WTC11 (cell line): ENCODE measurements around the gene ESYT1. TPM values are rescaled to one million over a fixed set of nuclear protein-coding genes. Genes with fewer than 3 reads are reported as not detected.

ENCODE experiments used
- ATAC-seq: fragments of 200-7000 bp; cut with Tn5 transposase; 2 replicates; pipeline ENCODE4 v1.10.0; 2021; ENCODE audit warnings: mild to moderate bottlenecking, moderate library complexity
- CTCF ChIA-PET: fragments of 300-600 bp; sonication (Branson Sonifier 250); formaldehyde crosslinking; loops from one replicate; lab custom pipeline; 2021; ENCODE audit warnings: antibody characterized with exemption; lab: Charles Lee
- POLR2A ChIA-PET: fragments of 350-600 bp; sonication (Branson Sonifier 250); formaldehyde crosslinking; loops from one replicate; lab custom pipeline; 2021; ENCODE audit warnings: antibody characterized with exemption; lab: Charles Lee
- DNase-seq: peaks from one replicate; pipeline ENCODE4 v3.0.0; 2021; ENCODE audit warnings: low spot score
- H3K27ac Mint-ChIP-seq: 2 replicates; pipeline ENCODE4 v1.8.0; 2021; ENCODE audit warnings: mixed read lengths
- H3K27me3 Mint-ChIP-seq: 2 replicates; pipeline ENCODE4 v1.8.0; 2021; ENCODE audit warnings: low read depth, mild to moderate bottlenecking, moderate library complexity, mixed read lengths
- H3K36me3 Mint-ChIP-seq: 2 replicates; pipeline ENCODE4 v1.8.0; 2021; ENCODE audit warnings: mixed read lengths
- H3K4me1 Mint-ChIP-seq: 2 replicates; pipeline ENCODE4 v1.8.0; 2022; ENCODE audit warnings: mixed read lengths
- H3K4me3 Mint-ChIP-seq: 2 replicates; pipeline ENCODE4 v1.8.0; 2021; ENCODE audit warnings: mild to moderate bottlenecking, moderate library complexity, mixed read lengths
- H3K9me3 Mint-ChIP-seq: 2 replicates; pipeline ENCODE4 v1.8.0; 2021; ENCODE audit warnings: mixed read lengths
- ARID4B ChIP-seq: sonication (generic); formaldehyde crosslinking; IDR thresholded peaks from 2 replicates; pipeline ENCODE4 v1.8.0; 2023; ENCODE audit warnings: missing genetic modification reagents, mild to moderate bottlenecking, borderline replicate concordance
- ATF2 ChIP-seq: sonication (generic); formaldehyde crosslinking; IDR thresholded peaks from 2 replicates; pipeline ENCODE4 v1.8.1; 2022; ENCODE audit warnings: low read depth, missing genetic modification reagents, borderline replicate concordance
- CDX4 ChIP-seq: fragments of 250-450 bp; sonication (Bioruptor Pico); IDR thresholded peaks from 2 replicates; pipeline ENCODE4 v1.9.0; 2021; ENCODE audit warnings: moderate library complexity, mild to moderate bottlenecking, inconsistent platforms, borderline replicate concordance
- CREM ChIP-seq: sonication (generic); formaldehyde crosslinking; IDR thresholded peaks from 2 replicates; pipeline ENCODE4 v1.8.1; 2022; ENCODE audit warnings: mild to moderate bottlenecking, missing genetic modification reagents, moderate library complexity
- EMX1 ChIP-seq: fragments of 250-450 bp; sonication (Bioruptor Pico); IDR thresholded peaks from 2 replicates; pipeline ENCODE4 v1.8.0; 2021; ENCODE audit warnings: mild to moderate bottlenecking
- ETV6 ChIP-seq: sonication (generic); formaldehyde crosslinking; IDR thresholded peaks from 2 replicates; pipeline ENCODE4 v1.8.1; 2022; ENCODE audit warnings: mild to moderate bottlenecking, missing genetic modification reagents
- FOXP1 ChIP-seq: sonication (generic); formaldehyde crosslinking; IDR thresholded peaks from 2 replicates; pipeline ENCODE4 v1.8.0; 2022; ENCODE audit warnings: missing genetic modification reagents, mild to moderate bottlenecking, moderate library complexity, borderline replicate concordance
- GABPB1 ChIP-seq: sonication (generic); formaldehyde crosslinking; IDR thresholded peaks from 2 replicates; pipeline ENCODE4 v1.8.1; 2023; ENCODE audit warnings: mild to moderate bottlenecking, missing genetic modification reagents
- GRHL2 ChIP-seq: fragments of 250-450 bp; sonication (Bioruptor Pico); IDR thresholded peaks from 2 replicates; pipeline ENCODE4 v1.8.0; 2022; ENCODE audit warnings: mild to moderate bottlenecking, moderate library complexity; ENCODE audit not compliant: insufficient replicate concordance, severe bottlenecking
- HMGXB4 ChIP-seq: sonication (generic); formaldehyde crosslinking; IDR thresholded peaks from 2 replicates; pipeline ENCODE4 v1.8.1; 2023; ENCODE audit warnings: mild to moderate bottlenecking, moderate library complexity, missing genetic modification reagents
- IRF1 ChIP-seq: sonication (generic); formaldehyde crosslinking; IDR thresholded peaks from 2 replicates; pipeline ENCODE4 v1.8.0; 2023; ENCODE audit warnings: missing genetic modification reagents
- JAZF1 ChIP-seq: fragments of 250-450 bp; sonication (Bioruptor Pico); IDR thresholded peaks from 2 replicates; pipeline ENCODE4 v1.9.0; 2021; ENCODE audit warnings: moderate library complexity, mild to moderate bottlenecking, inconsistent platforms
- JUN ChIP-seq: sonication (generic); formaldehyde crosslinking; IDR thresholded peaks from 2 replicates; pipeline ENCODE4 v1.8.0; 2023; ENCODE audit warnings: mild to moderate bottlenecking, missing genetic modification reagents
- NFATC4 ChIP-seq: fragments of 250-450 bp; sonication (Bioruptor Pico); IDR thresholded peaks from 2 replicates; pipeline ENCODE4 v1.9.0; 2021; ENCODE audit warnings: mild to moderate bottlenecking
- NR2C2 ChIP-seq: sonication (generic); formaldehyde crosslinking; IDR thresholded peaks from 2 replicates; pipeline ENCODE4 v1.8.0; 2022; ENCODE audit warnings: mild to moderate bottlenecking, missing genetic modification reagents
- SP1 ChIP-seq: sonication (generic); formaldehyde crosslinking; conservative IDR thresholded peaks from 2 replicates; pipeline ENCODE4 v1.8.1; 2022; ENCODE audit warnings: missing genetic modification reagents
- TEAD4 ChIP-seq: sonication (generic); formaldehyde crosslinking; IDR thresholded peaks from 2 replicates; pipeline ENCODE4 v1.8.0; 2022; ENCODE audit warnings: mild to moderate bottlenecking, missing genetic modification reagents
- ZNF317 ChIP-seq: sonication (generic); formaldehyde crosslinking; IDR thresholded peaks from 2 replicates; pipeline ENCODE4 v1.8.1; 2023; ENCODE audit warnings: low read depth, mild to moderate bottlenecking, moderate library complexity, missing genetic modification reagents, borderline replicate concordance
- ZNF425 ChIP-seq: fragments of 250-450 bp; sonication (Bioruptor Pico); conservative IDR thresholded peaks from 2 replicates; pipeline ENCODE4 v1.9.0; 2021; ENCODE audit warnings: mild to moderate bottlenecking
- ZNF671 ChIP-seq: fragments of 250-450 bp; sonication (Bioruptor Pico); IDR thresholded peaks from 2 replicates; pipeline ENCODE4 v1.8.0; 2021; ENCODE audit warnings: mild to moderate bottlenecking
- total RNA-seq: library from RNA; stranded (reverse); gene quantifications from 3 replicates; pipeline ENCODE4 v1.2.3, GENCODE V29; 2021
- TF ChIP-seq, protein P1 (sequence below): sonication (generic); formaldehyde crosslinking; IDR thresholded peaks from 2 replicates; pipeline ENCODE4 v1.8.1; 2023; ENCODE audit warnings: mild to moderate bottlenecking, missing genetic modification reagents, moderate library complexity
- TF ChIP-seq, protein P2 (sequence below): sonication (generic); formaldehyde crosslinking; IDR thresholded peaks from 2 replicates; pipeline ENCODE4 v1.8.0; 2022; ENCODE audit warnings: missing genetic modification reagents

Gene ESYT1
- total RNA-seq, 1 experiment from 2014 or later: 80.1 TPM

GRCh38 chr12:56082382-56082781 lies 45.7 kb upstream of the ESYT1 start (continued):
- TF ChIP-seq, protein P1, sequence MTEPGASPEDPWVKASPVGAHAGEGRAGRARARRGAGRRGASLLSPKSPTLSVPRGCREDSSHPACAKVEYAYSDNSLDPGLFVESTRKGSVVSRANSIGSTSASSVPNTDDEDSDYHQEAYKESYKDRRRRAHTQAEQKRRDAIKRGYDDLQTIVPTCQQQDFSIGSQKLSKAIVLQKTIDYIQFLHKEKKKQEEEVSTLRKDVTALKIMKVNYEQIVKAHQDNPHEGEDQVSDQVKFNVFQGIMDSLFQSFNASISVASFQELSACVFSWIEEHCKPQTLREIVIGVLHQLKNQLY: no peak
- TF ChIP-seq, protein P2, sequence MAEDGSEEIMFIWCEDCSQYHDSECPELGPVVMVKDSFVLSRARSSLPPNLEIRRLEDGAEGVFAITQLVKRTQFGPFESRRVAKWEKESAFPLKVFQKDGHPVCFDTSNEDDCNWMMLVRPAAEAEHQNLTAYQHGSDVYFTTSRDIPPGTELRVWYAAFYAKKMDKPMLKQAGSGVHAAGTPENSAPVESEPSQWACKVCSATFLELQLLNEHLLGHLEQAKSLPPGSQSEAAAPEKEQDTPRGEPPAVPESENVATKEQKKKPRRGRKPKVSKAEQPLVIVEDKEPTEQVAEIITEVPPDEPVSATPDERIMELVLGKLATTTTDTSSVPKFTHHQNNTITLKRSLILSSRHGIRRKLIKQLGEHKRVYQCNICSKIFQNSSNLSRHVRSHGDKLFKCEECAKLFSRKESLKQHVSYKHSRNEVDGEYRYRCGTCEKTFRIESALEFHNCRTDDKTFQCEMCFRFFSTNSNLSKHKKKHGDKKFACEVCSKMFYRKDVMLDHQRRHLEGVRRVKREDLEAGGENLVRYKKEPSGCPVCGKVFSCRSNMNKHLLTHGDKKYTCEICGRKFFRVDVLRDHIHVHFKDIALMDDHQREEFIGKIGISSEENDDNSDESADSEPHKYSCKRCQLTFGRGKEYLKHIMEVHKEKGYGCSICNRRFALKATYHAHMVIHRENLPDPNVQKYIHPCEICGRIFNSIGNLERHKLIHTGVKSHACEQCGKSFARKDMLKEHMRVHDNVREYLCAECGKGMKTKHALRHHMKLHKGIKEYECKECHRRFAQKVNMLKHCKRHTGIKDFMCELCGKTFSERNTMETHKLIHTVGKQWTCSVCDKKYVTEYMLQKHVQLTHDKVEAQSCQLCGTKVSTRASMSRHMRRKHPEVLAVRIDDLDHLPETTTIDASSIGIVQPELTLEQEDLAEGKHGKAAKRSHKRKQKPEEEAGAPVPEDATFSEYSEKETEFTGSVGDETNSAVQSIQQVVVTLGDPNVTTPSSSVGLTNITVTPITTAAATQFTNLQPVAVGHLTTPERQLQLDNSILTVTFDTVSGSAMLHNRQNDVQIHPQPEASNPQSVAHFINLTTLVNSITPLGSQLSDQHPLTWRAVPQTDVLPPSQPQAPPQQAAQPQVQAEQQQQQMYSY (CRISPR knock-in tag): no peak
- TF ChIP-seq NR2C2 (CRISPR knock-in tag): no peak
- TF ChIP-seq FOXP1 (CRISPR knock-in tag): no peak
- no peak for TF ChIP-seq ETV6 (CRISPR knock-in tag)
- TF ChIP-seq ZNF671: no peak
- TF ChIP-seq, all 79 proteins: peak for 0

DNA sequence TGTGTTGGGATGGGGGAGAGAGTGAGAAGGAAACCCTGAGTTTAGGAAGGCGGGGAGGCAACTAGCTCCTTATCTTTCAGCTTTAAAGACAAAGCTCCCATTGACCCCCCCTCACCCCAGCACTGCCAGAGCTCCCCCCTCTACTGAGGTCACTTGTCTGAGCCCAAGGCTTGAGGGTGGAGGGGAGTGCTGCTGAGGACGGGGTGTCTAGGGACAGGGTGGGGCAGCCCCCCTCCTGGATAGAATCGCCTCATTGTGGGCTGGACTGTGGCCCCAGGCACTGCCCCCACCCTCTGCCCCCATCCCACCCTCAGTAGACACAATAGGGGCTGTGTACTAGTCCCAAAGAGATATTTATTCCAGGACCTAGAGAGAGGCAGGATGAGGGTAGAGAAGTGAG lies 45.1 kb upstream of the ESYT1 start:
- Mint-ChIP-seq H3K27ac (no peak overlapping the region), H3K9me3 (no peaks in the 10 kb centered on the region), H3K4me1 (peaks cover 23% of the 10 kb centered on the region), H3K4me3 (no peak overlapping the region), H3K36me3 (peaks cover 31% of the 10 kb centered on the region), H3K27me3 (no peaks in the 10 kb centered on the region)
- no peak for ATAC-seq
- POLR2A ChIA-PET: no interaction called here
- no peak for DNase-seq
- CTCF ChIA-PET: no interaction called here
- TF ChIP-seq ZNF425 (no peak), GABPB1 (CRISPR knock-in tag) (no peak), JUN (CRISPR knock-in tag) (no peak), TEAD4 (no peak), ARID4B (CRISPR knock-in tag) (no peak), ATF2 (CRISPR knock-in tag) (no peak), GRHL2 (CRISPR knock-in tag) (no peak), EMX1 (no peak), HMGXB4 (no peak), CDX4 (no peak), JAZF1 (CRISPR knock-in tag) (no peak), ZNF317 (CRISPR knock-in tag) (no peak), CREM (no peak), NFATC4 (CRISPR knock-in tag) (no peak), FOXP1 (CRISPR knock-in tag) (no peak), IRF1 (no peak), SP1 (CRISPR knock-in tag) (no peak)
